H1 (cell line): ENCODE measurements around the gene DBNDD1. TPM values are rescaled to one million over a fixed set of nuclear protein-coding genes. Genes with fewer than 3 reads are reported as not detected.

Experiments
- CTCF ChIA-PET: fragments of 300-600 bp; sonication (Branson Sonifier 250); formaldehyde crosslinking; loops from one replicate; lab custom pipeline; 2021; ENCODE audit not compliant: partially characterized antibody; lab: Charles Lee
- POLR2A ChIA-PET: fragments of 300-600 bp; sonication (Branson Sonifier 250); formaldehyde crosslinking; loops from one replicate; lab custom pipeline; 2021; ENCODE audit warnings: inconsistent platforms; ENCODE audit not compliant: partially characterized antibody; lab: Charles Lee
- DNase-seq, 2 experiments: peaks; one replicate each; pipeline versions ENCODE4 v3.0.0 to v3.0.0-alpha.2; 2010 to 2022; ENCODE audit warnings: low spot score in 2 of 2, low read depth in 1 of 2, mixed read lengths in 1 of 2
- FAIRE-seq: peaks from 2 replicates; lab custom pipeline; 2011; peaks lifted over from hg19 to GRCh38; lab: Jason Lieb, UNC
- H2AFZ ChIP-seq: 2 replicates; pipeline ENCODE4 v1.8.1; 2012; ENCODE audit warnings: low read length, inconsistent platforms
- H2AK5ac ChIP-seq: 2 replicates; pipeline ENCODE4 v1.6.1; 2013; ENCODE audit warnings: low read depth, low read length
- H2BK120ac ChIP-seq: replicated peaks from 2 replicates; pipeline ENCODE3; 2013; ENCODE audit warnings: low read depth, low read length, inconsistent platforms
- H2BK12ac ChIP-seq: 2 replicates; pipeline ENCODE4 v1.6.1; 2013; ENCODE audit warnings: low read depth, low read length
- H2BK15ac ChIP-seq: 2 replicates; pipeline ENCODE4 v1.6.1; 2013; ENCODE audit warnings: low read length
- H2BK20ac ChIP-seq: 2 replicates; pipeline ENCODE4 v1.6.1; 2013; ENCODE audit warnings: low read length
- H2BK5ac ChIP-seq: 2 replicates; pipeline ENCODE4 v1.6.1; 2013; ENCODE audit warnings: low read depth, low read length
- H3K14ac ChIP-seq: 2 replicates; pipeline ENCODE4 v1.6.1; 2013; ENCODE audit warnings: inconsistent platforms; ENCODE audit not compliant: insufficient read length
- H3K18ac ChIP-seq: 2 replicates; pipeline ENCODE4 v1.6.1; 2013; ENCODE audit warnings: low read length; ENCODE audit errors: extremely low read depth
- H3K23ac ChIP-seq: 2 replicates; pipeline ENCODE4 v1.6.1; 2013; ENCODE audit warnings: inconsistent platforms; ENCODE audit not compliant: insufficient read length
- H3K23me2 ChIP-seq: 2 replicates; pipeline ENCODE4 v1.6.1; 2013; ENCODE audit warnings: low read depth, low read length
- H3K27ac ChIP-seq: 2 replicates; pipeline ENCODE4 v1.6.1; 2011; ENCODE audit warnings: low read depth, low read length, inconsistent platforms
- H3K27me3 ChIP-seq, 4 experiments: replicated peaks in 1 of 4; 1 replicate in 1 of 4; 2 replicates in 3 of 4; pipeline versions ENCODE4 v1.6.1 to v1.8.1; 2011 to 2013; ENCODE audit warnings: low read length in 3 of 4, mild to moderate bottlenecking in 3 of 4, inconsistent platforms in 2 of 4, mixed read lengths in 2 of 4, moderate library complexity in 1 of 4; ENCODE audit not compliant: control insufficient read depth in 3 of 4, insufficient read depth in 3 of 4; ENCODE audit errors: extremely low read depth in 1 of 4
- H3K36me3 ChIP-seq, 4 experiments: 2 replicates each; pipeline versions ENCODE4 v1.6.1 to v1.8.1; 2011 to 2013; ENCODE audit warnings: mild to moderate bottlenecking in 4 of 4, low read length in 3 of 4, moderate library complexity in 2 of 4, control low read depth in 1 of 4, inconsistent platforms in 1 of 4; ENCODE audit not compliant: insufficient read depth in 4 of 4, control insufficient read depth in 2 of 4
- H3K4ac ChIP-seq: replicated peaks from 2 replicates; pipeline ENCODE3; 2013; ENCODE audit warnings: low read length, low read depth, mixed read lengths, inconsistent platforms; ENCODE audit not compliant: insufficient read length
- H3K4me1 ChIP-seq, 4 experiments: replicated peaks in 1 of 4; 1 replicate in 1 of 4; 2 replicates in 3 of 4; pipeline versions ENCODE4 v1.6.1 to v1.8.1; 2011 to 2013; ENCODE audit warnings: low read length in 3 of 4, inconsistent platforms in 2 of 4, mixed read lengths in 1 of 4; ENCODE audit not compliant: insufficient read depth in 4 of 4, control insufficient read depth in 3 of 4
- H3K4me2 ChIP-seq, 2 experiments: 2 replicates each; pipeline versions ENCODE4 v1.6.1 to v1.8.1; 2011 to 2013; ENCODE audit warnings: low read depth in 2 of 2, low read length in 2 of 2, control low read depth in 1 of 2, inconsistent platforms in 1 of 2, mild to moderate bottlenecking in 1 of 2; ENCODE audit not compliant: insufficient read depth in 1 of 2
- H3K4me3 ChIP-seq, 4 experiments: fragments of 200-600, 300-600 bp in 1 of 4; sonication (generic), shearing (Covaris generic), sonication (Bioruptor Twin) in 1 of 4; 2 replicates each; pipeline versions ENCODE4 v1.5.1 to v1.8.1; 2011 to 2016; ENCODE audit warnings: low read length in 4 of 4, low read depth in 3 of 4, control low read depth in 2 of 4, inconsistent platforms in 2 of 4, mild to moderate bottlenecking in 2 of 4, mixed read lengths in 1 of 4, moderate library complexity in 1 of 4; ENCODE audit not compliant: insufficient read depth in 2 of 4; ENCODE audit errors: extremely low read depth in 1 of 4
- H3K56ac ChIP-seq: replicated peaks from 2 replicates; pipeline ENCODE3; 2013; ENCODE audit warnings: low read depth, mild to moderate bottlenecking, mixed read lengths, low read length, inconsistent platforms; ENCODE audit not compliant: insufficient read length
- H3K79me1 ChIP-seq: 2 replicates; pipeline ENCODE4 v1.6.1; 2013; ENCODE audit warnings: low read depth, low read length, control low read depth
- H3K79me2 ChIP-seq, 2 experiments: 2 replicates each; pipeline versions ENCODE4 v1.6.1 to v1.8.1; 2012 to 2013; ENCODE audit warnings: low read length in 2 of 2, mild to moderate bottlenecking in 2 of 2, inconsistent platforms in 1 of 2; ENCODE audit not compliant: insufficient read depth in 2 of 2, control insufficient read depth in 1 of 2
- H3K9ac ChIP-seq, 4 experiments: replicated peaks in 1 of 4; 1 replicate in 1 of 4; 2 replicates in 3 of 4; pipeline versions ENCODE4 v1.6.1 to v1.8.1; 2011 to 2013; ENCODE audit warnings: low read depth in 3 of 4, low read length in 3 of 4, control low read depth in 2 of 4, mild to moderate bottlenecking in 2 of 4, moderate library complexity in 2 of 4, inconsistent platforms in 1 of 4; ENCODE audit errors: extremely low read depth in 1 of 4
- H3K9me3 ChIP-seq, 2 experiments: 2 replicates each; pipeline versions ENCODE4 v1.6.1 to v1.8.1; 2012 to 2013; ENCODE audit warnings: mild to moderate bottlenecking in 2 of 2, moderate library complexity in 2 of 2, control low read depth in 1 of 2, inconsistent platforms in 1 of 2, low read depth in 1 of 2, low read length in 1 of 2, mixed read lengths in 1 of 2; ENCODE audit not compliant: insufficient read depth in 2 of 2
- H4K20me1 ChIP-seq, 2 experiments: replicated peaks in 1 of 2; 2 replicates each; pipeline versions ENCODE3 to v1.8.1; 2011 to 2013; ENCODE audit warnings: inconsistent platforms in 2 of 2, low read length in 2 of 2, mild to moderate bottlenecking in 1 of 2; ENCODE audit not compliant: insufficient read depth in 2 of 2, control insufficient read depth in 1 of 2
- H4K5ac ChIP-seq: 2 replicates; pipeline ENCODE4 v1.6.1; 2013; ENCODE audit warnings: low read length, low read depth, mixed read lengths, inconsistent platforms; ENCODE audit not compliant: insufficient read length
- H4K8ac ChIP-seq: 2 replicates; pipeline ENCODE4 v1.8.0; 2013; ENCODE audit warnings: mild to moderate bottlenecking, moderate library complexity, low read length, inconsistent platforms; ENCODE audit not compliant: insufficient read depth; ENCODE audit errors: extremely low read depth
- H4K91ac ChIP-seq: replicated peaks from 2 replicates; pipeline ENCODE3; 2013; ENCODE audit warnings: low read length, mixed read lengths, inconsistent platforms; ENCODE audit not compliant: insufficient read length
- KDM5A ChIP-seq: fragments of 200-600 bp; IDR thresholded peaks from 2 replicates; pipeline ENCODE4 v1.7.1; 2012; ENCODE audit warnings: mild to moderate bottlenecking, low read length, inconsistent platforms, mixed read lengths
- POLR2A ChIP-seq, 2 experiments: IDR thresholded peaks; 1 replicate in 1 of 2; 2 replicates in 1 of 2; pipeline ENCODE4 v1.6.1; 2011; ENCODE audit warnings: low read depth in 2 of 2, low read length in 2 of 2, mild to moderate bottlenecking in 2 of 2; ENCODE audit errors: control extremely low read depth in 1 of 2
- POU5F1 ChIP-seq: IDR thresholded peaks from 2 replicates; pipeline ENCODE4 v1.6.1; 2011; ENCODE audit warnings: low read depth, mild to moderate bottlenecking, low read length, moderate library complexity
- SRF ChIP-seq: IDR thresholded peaks from 2 replicates; pipeline ENCODE4 v1.6.1; 2011; ENCODE audit warnings: mild to moderate bottlenecking, low read depth, low read length, moderate library complexity
- TAF1 ChIP-seq: IDR thresholded peaks from 2 replicates; pipeline ENCODE4 v1.6.1; 2011; ENCODE audit warnings: mild to moderate bottlenecking, low read depth, low read length
- TAF7 ChIP-seq: optimal IDR thresholded peaks from 2 replicates; pipeline ENCODE3; 2011; ENCODE audit warnings: low read depth, mild to moderate bottlenecking, inconsistent platforms, low read length, moderate library complexity, borderline replicate concordance
- YY1 ChIP-seq: IDR thresholded peaks from 2 replicates; pipeline ENCODE4 v1.6.1; 2011; ENCODE audit warnings: low read depth, mild to moderate bottlenecking, low read length
- WGBS, 2 experiments: shearing (Covaris generic) in 1 of 2; methylation state at CpG; one replicate each; pipeline versions ENCODE4 v1.1.6 to v1.1.7; 2013 to 2015; ENCODE audit warnings: low lambda C conversion rate in 2 of 2, mixed read lengths in 2 of 2, inconsistent platforms in 1 of 2, low coverage in 1 of 2, missing lambda C conversion rate in 1 of 2; ENCODE audit not compliant: insufficient replicate concordance in 2 of 2, insufficient coverage in 1 of 2, insufficient read length in 1 of 2; ENCODE audit errors: extremely low coverage in 1 of 2, missing lambda C conversion rate in 1 of 2; 5-methylcytosine and 5-hydroxymethylcytosine counted together
- polyA plus RNA-seq, 7 experiments: library from polyadenylated mRNA; depleted of rRNA in 3 of 7; stranded (reverse) in 5 of 7; unstranded in 2 of 7; fragments of >200 nt in 5 of 7; fragments of 200-250 nt in 2 of 7; gene quantifications; 1 replicate in 5 of 7; 2 replicates in 1 of 7; 4 replicates in 1 of 7; pipeline versions ENCODE4 v1.2.1 to v1.2.3, GENCODE V29; 2011 to 2013; ENCODE audit warnings: missing spikeins in 2 of 7, mixed read lengths in 2 of 7
- total RNA-seq: library from RNA; stranded (reverse); fragmentation: NEBNext Ultra II Directional; extraction: Animal tissue kit (Norgen Biotek cat#: 25700); gene quantifications from 2 replicates; pipeline ENCODE4 v1.2.1, GENCODE V29; 2021
- TF ChIP-seq, protein P1 (sequence below): IDR thresholded peaks from 2 replicates; pipeline ENCODE4 v1.6.1; 2011; ENCODE audit warnings: low read length, improper control_type of control experiment

DBNDD1 gene
- total and polyA plus RNA-seq, 2 of the 8 experiments (the other 6 are each of a cell fraction or from before 2014, with no cell fraction given) = 69.9 to 92.6 TPM

DNA sequence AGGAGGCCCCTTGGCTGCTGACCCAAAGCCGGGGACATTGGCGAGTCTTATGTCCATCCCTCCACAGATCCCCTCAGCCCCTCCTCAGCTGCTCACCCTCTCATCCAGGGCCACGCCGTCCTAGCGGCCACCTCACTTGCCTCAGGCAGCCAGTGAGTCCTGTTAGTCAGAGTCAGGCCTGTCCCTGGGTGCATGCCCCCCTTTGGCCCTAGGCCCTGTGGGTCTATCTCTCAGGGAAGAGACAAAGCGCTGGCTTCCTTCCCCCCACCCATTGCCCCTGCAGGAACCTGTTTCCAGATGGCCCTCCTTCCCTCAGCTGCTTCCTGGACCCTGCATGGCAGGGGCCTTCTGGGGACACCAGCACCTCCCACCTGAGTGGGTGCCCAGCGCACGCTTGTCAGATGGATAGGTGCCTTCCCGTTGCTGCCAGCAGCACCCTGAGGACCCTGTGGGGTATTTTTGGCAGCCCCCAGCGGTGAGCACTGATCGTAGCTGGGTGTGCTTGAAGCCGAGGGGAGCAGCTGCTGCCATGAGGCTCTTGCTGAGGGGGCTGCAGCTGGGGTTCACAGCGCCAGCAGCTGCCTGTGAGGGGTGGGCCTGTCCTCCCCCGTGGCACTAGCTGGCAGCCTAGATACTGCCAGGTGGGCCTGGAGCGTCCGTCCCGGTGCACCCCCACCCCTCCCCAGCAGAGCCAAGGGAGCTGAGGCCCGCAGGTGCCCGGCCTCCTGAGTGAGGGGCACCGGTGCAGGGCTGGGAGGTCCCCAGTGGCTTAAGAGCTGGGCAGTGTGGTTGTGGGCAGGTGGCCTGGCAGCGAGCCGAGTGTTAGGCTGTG is 8.4 kb downstream of the DBNDD1 start:
- H3K27me3 ChIP-seq = no peaks in the 10 kb centered on the region
- WGBS, 2 experiments = 94% methylated on average over 22 of the region's 22 CpGs; no CpG with 5 or more reads in 1 of the 2 experiments
- H4K5ac ChIP-seq = no peak overlapping the region
- no peak for DNase-seq
- FAIRE-seq = no peak
- H3K27ac ChIP-seq = no peak overlapping the region
- H3K23me2 ChIP-seq = no peaks in the 10 kb centered on the region
- no peak overlapping the region for H2BK20ac ChIP-seq
- no peak overlapping the region for H3K14ac ChIP-seq
- no peak overlapping the region for H2BK120ac ChIP-seq
- H3K79me1 ChIP-seq = no peaks in the 10 kb centered on the region; the same call in 1 of the 2 replicates
- no peak overlapping the region for H3K23ac ChIP-seq
- H4K91ac ChIP-seq = no peak overlapping the region
- no peak overlapping the region for H3K56ac ChIP-seq
- H3K4me3 ChIP-seq = no peak overlapping the region
- no peak overlapping the region for H2AK5ac ChIP-seq
- H3K18ac ChIP-seq = no peak overlapping the region
- H3K4ac ChIP-seq = no peak overlapping the region
- peaks cover 2 to 23% of the 10 kb centered on the region in 2 experiments for H4K20me1 ChIP-seq
- no peak overlapping the region for H2AFZ ChIP-seq
- no peak overlapping the region for H4K8ac ChIP-seq
- no peak overlapping the region for H2BK12ac ChIP-seq
- ChIA-PET CTCF (interaction anchor here (1.5 kb wide), 1 partner anchor 11 kb away, joined by 3 read pairs; no protein-coding TSS in a partner anchor), POLR2A (interaction anchor here (0.7 to 2.6 kb wide), 3 partner anchors 9 to 38 kb away, joined by 3 to 8 read pairs (median 6); no protein-coding TSS in a partner anchor)
- no peak overlapping the region for H3K4me2 ChIP-seq
- peaks cover 2 to 14% (median 6%) of the 10 kb centered on the region in 4 experiments; a peak in 5 of 8 replicates for H3K36me3 ChIP-seq
- no peak overlapping the region for H2BK15ac ChIP-seq
- H3K4me1 ChIP-seq = peaks cover 0 to 4% (median under 1%) of the 10 kb centered on the region in 4 experiments; a peak in 2 of 7 replicates
- no peaks in the 10 kb centered on the region for H3K9me3 ChIP-seq
- no peak overlapping the region for H2BK5ac ChIP-seq
- H3K9ac ChIP-seq = no peak overlapping the region; a peak in 1 of 7 replicates
- H3K79me2 ChIP-seq = no peaks in the 10 kb centered on the region; a peak in 1 of 4 replicates
- TF ChIP-seq TAF7 = no peak
- TF ChIP-seq TAF1 = no peak
- TF ChIP-seq SRF = no peak
- no peak for TF ChIP-seq POU5F1
- TF ChIP-seq, protein P1, sequence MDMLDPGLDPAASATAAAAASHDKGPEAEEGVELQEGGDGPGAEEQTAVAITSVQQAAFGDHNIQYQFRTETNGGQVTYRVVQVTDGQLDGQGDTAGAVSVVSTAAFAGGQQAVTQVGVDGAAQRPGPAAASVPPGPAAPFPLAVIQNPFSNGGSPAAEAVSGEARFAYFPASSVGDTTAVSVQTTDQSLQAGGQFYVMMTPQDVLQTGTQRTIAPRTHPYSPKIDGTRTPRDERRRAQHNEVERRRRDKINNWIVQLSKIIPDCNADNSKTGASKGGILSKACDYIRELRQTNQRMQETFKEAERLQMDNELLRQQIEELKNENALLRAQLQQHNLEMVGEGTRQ = no peak
- TF ChIP-seq YY1 = no peak
- no peak for TF ChIP-seq KDM5A
- TF ChIP-seq POLR2A (IDR thresholded peaks at IDR 0.05; ENCODE audit: control extremely low read depth in 1 of 2, low read depth in 2 of 2, low read length in 2 of 2) = no peak
